ENCODE data around the gene SLC25A21. TPM values are rescaled to one million over a fixed set of nuclear protein-coding genes. Genes with fewer than 3 reads are reported as not detected.

The SLC25A21 gene
- total and polyA plus RNA-seq, 9 donors = 0.57 to 1.6 (median 1.1) TPM; not detected in 1

- 71 to 82% (median 80%) methylated on average over 3 of the region's 3 CpGs for WGBS, 3 donors
- Histone ChIP-seq H3K27me3 (no peaks in the 10 kb centered on the region), H3K27ac (no peak overlapping the region), H3K9me3 (no peaks in the 10 kb centered on the region), H3K4me3 (no peak overlapping the region), H3K4me1 (ENCODE audit: insufficient read depth) (no peaks in the 10 kb centered on the region), H3K36me3 (no peaks in the 10 kb centered on the region)
- intact Hi-C loops (cut with DNase I) = no loop called here
- DNase-seq = no peak
- TF ChIP-seq POLR2A (IDR thresholded peaks at IDR 0.05) (no peak), CTCF (IDR thresholded peaks at IDR 0.05) (no peak), EP300 (IDR thresholded peaks at IDR 0.05) (no peak)
These were observed 192.5 kb downstream of the SLC25A21 start for GRCh38 chr14:36979863-36980262.

DNA sequence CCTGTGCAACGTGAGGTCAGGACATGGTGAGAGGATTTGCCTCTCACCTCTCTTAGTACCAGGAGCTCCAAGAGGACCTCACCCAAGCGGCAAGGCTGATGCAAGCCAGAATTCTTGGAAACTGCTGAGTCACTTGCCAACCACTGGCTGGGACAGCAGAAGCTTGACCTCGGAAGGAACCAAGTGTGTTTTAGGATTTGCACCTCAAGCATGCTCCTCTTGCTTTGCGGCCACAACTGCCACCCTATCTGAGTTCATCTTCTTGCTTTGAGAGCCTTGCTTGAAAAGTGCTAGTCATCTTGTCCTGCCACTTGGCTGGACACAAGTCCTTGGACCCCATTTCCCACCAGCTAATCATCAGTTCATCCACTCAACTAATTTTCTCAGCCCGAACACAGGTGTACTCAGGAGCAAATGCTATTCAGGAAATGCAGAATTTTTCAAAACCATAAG is 195.8 kb downstream of the SLC25A21 start:
- Histone ChIP-seq H3K9me3 (no peaks in the 10 kb centered on the region), H3K4me1 (ENCODE audit: insufficient read depth) (no peaks in the 10 kb centered on the region), H3K36me3 (no peaks in the 10 kb centered on the region), H3K4me3 (no peak overlapping the region), H3K27me3 (no peaks in the 10 kb centered on the region), H3K27ac (no peak overlapping the region)
- intact Hi-C loops (cut with DNase I) = no loop called here
- 83 to 88% (median 83%) methylated on average over 5 of the region's 5 CpGs for WGBS, 3 donors
- TF ChIP-seq EP300 (IDR thresholded peaks at IDR 0.05) = no peak
- no peak for DNase-seq

DNA sequence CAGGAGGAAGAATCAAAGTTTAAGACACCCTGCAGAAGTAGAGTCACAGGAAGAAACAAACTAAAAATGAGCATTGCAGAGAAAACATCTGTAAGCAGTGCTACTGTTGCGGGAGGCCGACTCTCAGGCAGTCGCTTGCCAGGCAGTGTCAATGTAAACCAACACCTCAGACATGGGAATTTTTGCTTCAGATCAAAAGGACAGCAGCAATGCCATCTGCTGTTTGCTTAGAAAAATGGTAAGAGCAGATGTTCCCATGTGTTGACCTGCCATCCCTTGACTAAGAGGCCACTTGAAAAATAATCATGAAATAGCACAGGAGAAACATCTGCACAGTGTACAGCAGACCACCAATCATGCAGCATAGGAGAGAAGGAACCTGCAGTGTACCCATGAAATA is 196.6 kb downstream of the SLC25A21 start:
- Histone ChIP-seq H3K27me3 (no peaks in the 10 kb centered on the region), H3K36me3 (no peaks in the 10 kb centered on the region), H3K9me3 (no peaks in the 10 kb centered on the region), H3K4me1 (ENCODE audit: insufficient read depth) (no peaks in the 10 kb centered on the region), H3K27ac (no peak overlapping the region), H3K4me3 (no peak overlapping the region)
- DNase-seq = no peak
- intact Hi-C loops (cut with DNase I) = no loop called here
- 43 to 68% (median 58%) methylated on average over 3 of the region's 3 CpGs for WGBS, 3 donors
- no peak for TF ChIP-seq EP300 (IDR thresholded peaks at IDR 0.05)
- TF ChIP-seq CTCF (IDR thresholded peaks at IDR 0.05) = no peak
- TF ChIP-seq POLR2A (IDR thresholded peaks at IDR 0.05) = no peak

DNA sequence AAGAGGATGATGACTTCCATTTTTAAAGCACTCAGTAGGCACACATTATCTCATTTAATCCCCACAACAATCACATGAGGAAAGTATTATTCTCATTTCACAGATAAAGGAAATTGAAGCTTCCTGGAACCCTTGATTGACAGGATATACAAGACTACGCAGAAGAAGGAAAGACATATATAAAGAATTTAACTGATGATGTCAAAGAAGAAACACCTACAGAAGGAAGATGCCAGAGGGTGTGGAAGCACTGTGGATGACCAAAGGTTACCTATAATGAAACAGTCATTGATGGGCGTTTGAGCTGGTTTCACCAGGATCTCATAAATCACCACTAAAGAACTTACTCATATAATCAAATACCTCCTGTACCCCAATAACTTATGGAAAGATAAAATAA is 197.4 kb downstream of the SLC25A21 start:
- Histone ChIP-seq H3K27ac (no peak overlapping the region), H3K4me1 (ENCODE audit: insufficient read depth) (no peaks in the 10 kb centered on the region), H3K9me3 (no peaks in the 10 kb centered on the region), H3K27me3 (no peaks in the 10 kb centered on the region), H3K36me3 (no peaks in the 10 kb centered on the region), H3K4me3 (no peak overlapping the region)
- 89 to 91% (median 91%) methylated on average over 2 of the region's 2 CpGs for WGBS, 3 donors
- DNase-seq = no peak
- intact Hi-C loops (cut with DNase I) = no loop called here
- TF ChIP-seq EP300 (IDR thresholded peaks at IDR 0.05) = no peak
- no peak for TF ChIP-seq POLR2A (IDR thresholded peaks at IDR 0.05)
- no peak for TF ChIP-seq CTCF (IDR thresholded peaks at IDR 0.05)

DNA sequence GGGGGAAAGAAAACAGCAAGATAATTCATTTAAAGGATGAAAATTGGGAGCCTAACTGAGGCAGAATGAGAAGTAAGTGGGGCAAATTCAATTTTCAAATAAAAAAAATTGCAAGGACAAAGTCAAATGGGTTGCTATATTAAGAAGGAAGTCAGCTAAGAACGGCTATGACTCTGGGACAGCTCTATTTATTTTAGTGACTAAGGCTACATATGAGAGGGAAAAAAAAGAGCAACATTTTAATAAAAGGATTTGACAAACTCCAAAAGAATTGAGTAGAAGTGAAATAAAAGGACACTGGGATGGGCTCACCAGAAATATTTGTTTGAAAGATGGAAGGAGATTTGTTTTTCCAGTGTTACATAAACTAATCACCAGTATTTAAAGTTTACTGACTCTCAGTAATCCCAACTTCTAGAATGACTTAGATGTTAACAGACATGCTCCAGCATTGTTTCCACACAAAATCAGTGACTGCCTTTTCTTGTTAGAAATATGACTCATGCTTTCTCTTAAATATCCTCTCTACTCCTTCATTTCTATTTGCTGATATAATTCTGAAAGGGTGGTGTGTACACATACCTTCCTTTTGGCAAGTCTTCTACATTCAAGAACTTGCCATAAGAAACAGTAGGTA is 198.5 kb downstream of the SLC25A21 start:
- intact Hi-C loops (cut with DNase I) = no loop called here
- WGBS, 3 donors = 37 to 55% (median 48%) methylated on average over 1 of the region's 1 CpG
- Histone ChIP-seq H3K27ac (no peak overlapping the region), H3K27me3 (no peaks in the 10 kb centered on the region), H3K9me3 (no peaks in the 10 kb centered on the region), H3K4me3 (no peak overlapping the region), H3K36me3 (no peaks in the 10 kb centered on the region), H3K4me1 (ENCODE audit: insufficient read depth) (no peaks in the 10 kb centered on the region)
- TF ChIP-seq CTCF (IDR thresholded peaks at IDR 0.05) = no peak
- TF ChIP-seq EP300 (IDR thresholded peaks at IDR 0.05) = no peak
- TF ChIP-seq POLR2A (IDR thresholded peaks at IDR 0.05) = no peak
- no peak for DNase-seq

Data from ovary (tissue), 9 donors.